Suppressor macrophage treated with lipopolysaccharide for 1 hour (primary cell): ENCODE measurements around the gene DNASE1L2.
"Not testable (repeated sequence)": the region's sequence is repeated elsewhere in the genome, so short reads cannot be mapped to it uniquely, and the experiment has no call there.

Experiments used
- DNase-seq, 3 donors: peaks; one replicate each; pipeline ENCODE4 v3.0.0-alpha.2; 2020 to 2022

The DNASE1L2 gene, protein sequence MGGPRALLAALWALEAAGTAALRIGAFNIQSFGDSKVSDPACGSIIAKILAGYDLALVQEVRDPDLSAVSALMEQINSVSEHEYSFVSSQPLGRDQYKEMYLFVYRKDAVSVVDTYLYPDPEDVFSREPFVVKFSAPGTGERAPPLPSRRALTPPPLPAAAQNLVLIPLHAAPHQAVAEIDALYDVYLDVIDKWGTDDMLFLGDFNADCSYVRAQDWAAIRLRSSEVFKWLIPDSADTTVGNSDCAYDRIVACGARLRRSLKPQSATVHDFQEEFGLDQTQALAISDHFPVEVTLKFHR

DNA sequence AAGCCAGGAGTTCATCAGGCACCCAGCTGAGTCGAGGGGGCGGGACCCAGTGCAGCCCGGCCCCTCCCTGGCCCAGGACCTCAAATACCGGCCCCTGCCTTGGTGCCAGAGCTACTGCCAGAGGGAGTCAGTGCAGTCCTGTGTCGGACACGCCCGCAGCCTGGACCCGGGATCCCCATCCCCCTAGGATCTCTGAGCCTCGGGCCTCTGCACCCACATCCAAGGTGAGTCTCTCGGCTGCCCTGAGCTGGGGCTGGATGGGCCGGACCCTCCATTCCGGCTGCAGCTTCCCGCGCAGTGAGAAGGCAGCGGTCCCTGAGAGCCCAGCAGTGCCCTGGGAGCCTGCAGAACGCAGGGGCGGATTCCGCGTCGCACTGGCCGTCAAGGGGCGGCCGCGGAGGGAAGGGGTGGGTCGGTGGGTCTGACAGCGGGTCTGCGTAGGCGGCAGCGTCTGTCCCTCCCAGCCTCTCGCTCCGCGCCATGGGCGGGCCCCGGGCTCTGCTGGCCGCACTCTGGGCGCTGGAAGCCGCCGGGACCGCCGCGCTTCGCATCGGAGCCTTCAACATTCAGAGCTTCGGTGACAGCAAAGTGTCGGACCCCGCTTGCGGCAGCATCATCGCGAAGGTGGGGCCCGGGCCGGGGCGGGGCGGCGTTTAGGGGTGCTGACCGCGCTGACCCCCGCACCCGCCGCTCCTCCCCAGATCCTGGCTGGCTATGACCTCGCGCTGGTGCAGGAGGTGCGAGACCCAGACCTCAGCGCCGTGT is at the start of gene DNASE1L2:
TSS of gene DNASE1L2 (plus strand) at position 108 of the 765 bp plus-strand sequence. CDS start at position 481, 373 bp downstream.
- DNase-seq, result peak in 1 of 3 donors; percentile 31

DNA sequence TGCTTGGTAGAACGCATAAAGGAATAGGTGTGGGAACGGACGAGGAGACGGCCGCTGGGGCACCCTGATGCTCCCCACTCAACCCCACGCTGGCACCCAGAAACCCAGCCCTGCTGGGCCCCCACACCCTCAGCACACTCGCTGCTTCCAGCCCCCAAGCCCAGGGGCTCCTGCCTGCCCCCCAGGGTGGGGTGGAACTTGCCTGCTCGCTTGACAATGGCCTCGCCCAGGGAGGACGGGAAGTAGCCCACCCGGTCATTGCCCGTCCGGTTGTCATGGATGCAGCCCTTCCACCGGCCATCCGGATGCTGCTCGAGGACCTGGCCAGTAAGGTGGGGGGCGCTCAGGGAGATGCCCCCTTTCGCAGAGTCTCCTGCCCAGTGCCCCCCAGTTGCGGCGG is 49.7 kb upstream of the DNASE1L2 start:
- no peak for DNase-seq

DNA sequence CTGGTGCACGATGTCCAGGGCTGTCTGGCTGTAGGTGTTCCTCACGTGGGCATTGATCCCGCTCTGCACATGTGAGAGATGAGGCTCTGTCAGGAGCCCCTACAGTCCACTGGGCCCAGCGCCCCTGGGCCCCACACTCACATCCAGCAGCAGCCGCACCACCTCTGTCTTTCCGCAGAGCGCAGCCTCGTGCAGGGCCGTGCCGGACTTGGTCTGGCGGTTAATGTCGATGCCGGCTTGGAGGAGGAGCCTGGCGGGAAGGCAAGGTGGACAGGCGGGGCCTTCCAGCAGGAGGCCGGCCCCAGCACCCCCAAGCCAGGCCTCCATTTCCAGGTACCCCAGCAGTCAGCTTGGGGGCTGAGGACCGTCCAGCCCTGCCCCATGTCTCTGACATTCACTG is 49.0 kb upstream of the DNASE1L2 start:
- no peak for DNase-seq

DNA sequence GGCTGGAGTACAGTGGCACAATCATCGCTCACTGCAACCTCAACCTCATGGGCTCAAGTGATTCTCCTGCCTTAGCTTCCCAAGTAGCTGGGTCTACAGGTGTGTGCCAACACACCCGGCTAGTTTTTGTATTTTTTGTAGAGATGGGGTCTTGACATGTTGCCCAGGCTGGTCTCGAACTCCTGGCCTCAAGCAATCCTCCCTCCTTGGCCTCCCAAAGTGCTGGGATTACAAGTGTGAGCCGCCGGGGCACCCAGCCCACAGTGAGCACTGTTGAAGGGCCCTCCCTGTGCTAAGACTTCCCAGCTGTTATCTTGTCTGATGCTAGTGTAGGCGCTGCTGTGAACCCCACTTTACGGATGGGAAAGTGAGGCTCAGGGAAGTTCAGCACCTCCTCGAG is 47.8 kb upstream of the DNASE1L2 start:
- DNase-seq, result no peak

DNA sequence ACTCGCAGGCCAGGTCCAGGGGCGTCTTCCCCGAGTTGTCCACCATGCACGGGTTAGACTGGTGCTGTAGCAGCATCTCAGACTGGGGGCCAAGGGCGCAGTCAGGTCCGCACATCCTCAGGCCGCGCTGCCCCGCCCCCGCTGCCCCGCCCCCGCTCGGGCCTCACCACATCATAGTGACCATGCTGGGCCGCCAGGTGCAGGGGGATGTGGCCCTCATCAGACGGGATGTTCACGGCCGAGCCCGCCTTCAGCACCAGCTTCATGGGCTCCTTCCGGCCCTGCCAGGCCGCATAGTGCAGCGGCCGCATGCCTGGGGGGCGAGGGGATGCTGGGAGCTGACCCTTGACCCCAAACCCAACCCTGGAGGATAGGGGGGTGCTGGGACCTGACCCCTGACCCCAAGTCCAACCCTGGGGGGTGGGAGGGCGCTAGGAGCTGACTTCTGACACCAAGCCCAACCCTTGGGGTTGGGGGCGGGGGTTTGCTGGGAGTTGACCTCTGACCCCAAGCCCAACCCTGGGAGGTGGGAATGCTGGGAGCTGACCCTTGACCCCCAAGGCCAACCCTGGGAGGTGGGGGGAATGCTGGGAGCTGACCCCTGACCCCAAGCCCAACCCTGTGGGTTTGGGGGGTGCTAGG is 46.9 kb upstream of the DNASE1L2 start:
- no peak for DNase-seq

DNA sequence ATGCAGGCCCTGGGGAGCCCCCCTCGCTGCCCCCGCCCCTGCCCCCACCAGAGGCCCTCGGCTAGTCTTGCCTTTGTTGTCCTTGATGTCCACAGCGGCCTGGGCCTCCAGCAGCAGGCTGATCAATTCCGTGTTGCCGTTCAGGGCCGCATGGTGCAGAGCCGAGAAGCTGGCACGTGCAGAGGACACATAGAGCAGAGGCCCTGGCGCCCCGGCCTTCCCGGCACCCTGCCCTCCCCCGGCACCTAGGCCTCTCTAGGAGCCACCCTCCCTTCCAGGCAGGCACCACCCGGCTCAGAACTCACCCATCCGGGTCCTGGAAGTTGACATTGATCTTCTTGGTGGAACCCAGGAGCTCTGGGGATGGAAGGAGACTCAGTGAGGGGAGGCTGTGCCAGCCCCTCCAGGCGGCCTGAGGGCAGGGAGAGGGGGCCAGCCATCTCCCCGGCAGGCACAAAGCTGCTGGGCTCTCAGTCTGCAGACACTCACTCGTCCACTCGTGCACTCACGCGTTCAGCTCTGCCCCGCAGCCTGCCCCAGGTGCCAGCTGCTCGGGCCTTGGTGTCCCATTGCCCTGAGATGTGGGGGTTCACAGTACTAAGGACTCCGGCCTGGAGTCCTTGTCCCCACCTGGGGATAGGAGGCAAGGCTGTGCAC is 46.1 kb upstream of the DNASE1L2 start:
- no peak for DNase-seq

DNA sequence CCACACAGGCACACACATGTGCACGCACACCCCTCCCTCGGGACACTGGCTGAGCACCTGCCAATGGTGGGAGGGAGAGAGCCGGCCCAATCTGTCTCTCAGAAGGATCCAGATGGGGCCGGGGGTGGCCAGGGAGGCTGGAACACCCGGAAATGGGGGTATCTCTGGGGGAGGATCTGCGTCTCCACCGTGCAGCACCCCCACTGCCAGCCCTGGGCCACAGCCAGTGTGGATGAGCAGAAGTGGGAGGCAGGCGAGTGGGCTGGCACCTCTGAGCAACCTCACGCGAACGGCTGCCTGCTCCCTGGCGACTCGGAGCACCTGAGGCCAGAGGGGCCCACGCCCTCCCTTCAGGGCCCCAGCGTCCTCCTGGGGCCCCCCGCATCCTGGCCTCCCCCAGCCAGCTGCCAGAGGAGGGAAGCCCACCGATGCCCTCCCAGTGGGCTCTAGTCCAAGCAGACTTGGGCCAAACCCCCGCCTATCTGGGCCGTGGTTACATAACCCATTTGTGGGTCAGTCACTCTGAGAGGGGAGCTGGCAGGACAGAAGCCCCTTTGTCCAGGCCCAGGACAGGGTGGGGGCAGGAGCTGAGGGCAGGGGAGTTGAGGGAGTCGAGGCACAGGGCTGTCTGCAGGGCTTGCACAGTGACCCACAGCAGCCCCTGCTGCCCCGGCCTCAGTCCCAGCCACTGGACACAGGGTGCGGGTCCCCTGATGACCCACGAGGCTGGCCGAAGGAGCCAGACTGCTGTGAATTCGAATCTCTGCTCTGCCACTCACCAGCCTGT is 45.4 kb upstream of the DNASE1L2 start:
- DNase-seq, result no peak

DNA sequence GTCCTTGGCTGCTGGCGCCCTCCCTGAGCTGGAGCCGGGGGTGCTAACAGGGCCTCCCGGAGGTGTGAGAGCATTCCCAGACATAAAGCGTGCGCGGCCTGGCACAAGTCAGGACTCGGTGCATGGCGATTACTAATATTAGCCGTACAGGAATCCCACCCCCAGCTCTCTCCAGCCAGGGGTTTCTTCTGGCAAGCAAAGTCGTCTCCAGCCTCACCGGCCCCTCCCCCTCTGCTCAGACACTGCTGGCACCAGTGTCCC is 44.9 kb upstream of the DNASE1L2 start:
- DNase-seq, result no peak

DNA sequence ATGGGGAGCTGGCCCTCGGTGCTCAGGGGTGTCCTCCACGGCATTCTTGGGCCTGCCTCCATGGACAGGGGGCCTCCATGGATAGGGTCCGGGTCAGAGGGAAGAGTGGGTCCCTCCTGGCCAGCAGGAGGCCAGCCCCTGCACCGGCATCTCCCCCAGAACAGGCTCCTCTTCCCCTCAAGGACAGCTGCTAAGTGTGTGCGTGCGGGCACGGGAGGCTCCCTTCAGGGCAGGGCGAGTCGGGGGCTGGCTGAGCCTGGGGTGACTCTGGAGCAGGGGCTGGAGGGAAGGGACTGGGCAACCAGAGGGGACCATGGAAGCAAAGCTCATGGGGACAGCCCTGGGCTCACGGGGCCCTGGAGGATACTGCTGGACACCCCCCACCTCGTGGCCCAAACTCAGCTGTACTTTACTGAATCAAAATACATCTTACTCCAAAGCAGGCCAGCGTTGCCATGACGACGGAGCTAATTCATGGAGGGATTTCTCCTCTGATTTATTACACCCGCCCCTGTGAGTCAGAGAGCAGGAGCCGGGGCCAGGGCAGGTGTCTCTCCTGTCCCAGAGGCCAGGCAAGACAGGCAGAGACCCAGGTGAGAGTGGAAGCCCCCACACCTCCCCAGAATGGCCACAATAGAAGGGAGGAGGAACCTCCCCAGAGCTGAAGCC is 41.9 kb upstream of the DNASE1L2 start:
- peak in 1 of 3 donors; percentile 18 for DNase-seq

DNA sequence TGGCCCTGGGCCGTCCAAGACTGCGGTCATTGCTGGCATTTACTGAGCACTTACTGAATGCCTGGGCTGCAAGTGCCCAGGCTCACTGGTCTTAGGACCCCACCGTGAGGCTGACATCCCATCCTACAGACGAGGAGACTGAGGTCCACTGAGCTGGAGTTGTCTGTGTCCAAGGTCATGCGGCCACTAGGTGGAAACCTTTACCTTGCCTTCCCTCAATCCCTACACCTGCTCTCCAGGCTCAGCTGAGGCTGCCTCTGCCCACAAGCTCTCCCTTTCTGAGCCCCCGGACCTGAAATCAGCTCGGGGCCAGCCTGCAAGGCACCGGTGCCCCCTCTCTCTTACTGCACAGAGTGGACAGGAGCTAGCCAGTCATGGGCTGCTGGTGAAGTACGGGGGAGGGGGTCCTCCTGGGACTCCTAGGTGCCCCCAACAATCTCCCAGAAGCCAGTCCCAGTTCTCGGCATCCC is 41.4 kb upstream of the DNASE1L2 start:
- DNase-seq, result peak; percentile 30 to 49 (median 39)

DNA sequence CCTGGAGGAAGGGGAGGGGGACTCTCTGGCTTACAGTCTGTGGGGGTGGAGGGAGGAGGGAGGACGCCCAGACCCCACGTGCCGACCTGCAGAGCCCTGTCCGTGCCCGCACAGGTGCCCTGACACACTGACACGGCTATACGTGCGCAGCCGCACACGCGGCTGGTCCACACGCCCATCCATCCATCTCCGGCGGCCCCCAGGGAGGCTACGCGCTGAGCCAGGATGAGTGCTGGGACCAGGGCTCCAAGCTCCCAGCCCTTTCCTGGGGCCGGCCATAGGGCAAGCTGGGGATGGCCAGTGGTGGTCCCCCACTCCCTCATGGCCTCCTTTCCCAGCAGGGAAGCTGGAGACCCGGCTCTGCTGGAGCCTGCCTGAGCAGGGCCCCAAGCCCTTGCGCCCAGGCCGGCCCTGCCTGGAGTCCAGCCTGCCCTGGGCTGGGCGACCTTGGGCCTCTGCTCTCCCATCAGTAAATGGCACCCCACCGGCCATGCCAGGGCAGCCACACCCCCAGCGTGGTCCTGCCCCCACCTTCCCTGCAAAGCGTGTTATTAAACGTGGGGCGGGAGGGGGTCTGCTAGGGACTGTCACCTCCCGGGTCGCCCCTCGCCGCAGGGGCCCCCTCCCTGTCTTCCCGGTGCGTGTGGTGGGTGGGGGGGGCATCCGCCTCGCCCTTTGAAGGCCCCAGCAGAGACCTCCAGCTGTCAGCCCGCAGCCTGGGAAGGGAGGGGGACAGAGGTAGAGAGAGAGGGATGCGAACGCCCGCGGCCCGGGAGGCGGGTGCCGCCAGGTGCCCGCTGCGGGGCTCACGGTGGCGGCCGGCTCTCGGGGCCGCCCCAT is 40.7 kb upstream of the DNASE1L2 start:
- DNase-seq, result no peak

DNA sequence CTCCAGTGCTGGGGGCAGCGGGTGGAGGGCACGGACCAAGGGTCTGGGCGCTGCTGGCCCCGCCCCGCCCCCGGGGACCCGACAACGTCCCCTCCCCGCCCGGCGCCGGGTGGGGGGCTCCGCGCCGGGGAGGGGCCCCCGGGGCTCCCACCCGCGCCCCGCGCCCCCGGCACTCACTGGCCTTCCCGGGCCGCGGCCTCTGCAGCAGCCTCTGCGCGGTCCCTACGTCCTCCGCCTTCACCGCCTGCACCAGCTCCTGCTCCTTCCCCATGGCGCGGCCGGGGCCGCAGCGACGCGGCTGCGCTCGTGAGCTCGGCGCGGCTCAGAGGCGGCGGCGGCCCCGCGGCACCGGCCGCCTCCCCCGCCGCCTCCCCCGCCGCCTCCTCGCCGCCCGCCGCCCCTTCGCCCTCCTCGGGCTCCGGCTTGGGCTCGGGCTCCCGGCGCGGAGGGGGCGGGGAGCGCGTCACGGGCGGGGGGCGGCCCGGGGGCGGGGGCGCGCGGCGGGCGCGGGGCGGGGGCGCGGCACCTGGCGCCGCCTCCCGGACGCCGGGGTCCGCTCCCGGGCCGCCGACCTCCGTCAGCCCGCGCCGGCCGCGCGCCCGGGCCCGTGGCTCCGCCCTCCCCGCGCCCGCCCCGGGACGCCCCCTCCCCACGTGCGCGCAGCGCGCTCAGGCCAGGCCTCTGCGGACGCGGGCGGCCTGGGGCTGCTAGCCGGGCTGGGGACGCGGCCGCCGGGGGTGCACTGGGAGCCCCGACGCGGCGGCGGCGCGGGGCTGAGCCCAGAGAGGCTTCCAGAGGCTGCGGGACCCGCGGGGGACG is 39.9 kb upstream of the DNASE1L2 start, which contains the start of gene CASKIN1:
TSS of gene CASKIN1 (minus strand) at position 444 of the 819 bp plus-strand sequence. CDS start at position 271, 173 bp downstream.
- DNase-seq, result peak; percentile 51 to 79 (median 58)

DNA sequence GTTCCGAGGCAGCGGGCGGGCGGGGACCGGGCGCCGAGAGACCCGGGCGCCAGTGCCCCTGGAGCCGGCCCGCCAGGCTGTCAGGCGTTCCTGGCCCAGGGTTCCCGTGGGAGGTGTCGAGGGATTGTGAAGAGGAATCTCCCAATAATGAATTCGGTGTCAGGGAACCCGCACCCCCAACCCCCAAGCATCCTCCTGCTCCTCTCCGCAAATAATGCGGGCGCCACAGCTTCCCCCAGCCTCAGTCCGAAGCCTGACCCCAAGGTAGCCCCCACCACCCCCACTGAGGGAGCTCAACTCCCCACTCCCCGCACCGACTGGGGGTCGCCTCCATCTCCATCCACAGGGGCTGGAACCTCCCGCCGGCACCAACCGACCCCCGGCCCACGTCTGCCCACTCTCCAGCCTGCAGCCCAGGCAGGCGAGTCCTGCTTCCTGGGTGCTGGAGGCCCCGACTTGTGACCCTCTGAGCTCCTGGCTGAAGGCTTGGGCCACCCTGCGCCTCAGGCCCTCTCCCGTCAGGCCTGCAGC is 39.2 kb upstream of the DNASE1L2 start:
- DNase-seq, result no peak

DNA sequence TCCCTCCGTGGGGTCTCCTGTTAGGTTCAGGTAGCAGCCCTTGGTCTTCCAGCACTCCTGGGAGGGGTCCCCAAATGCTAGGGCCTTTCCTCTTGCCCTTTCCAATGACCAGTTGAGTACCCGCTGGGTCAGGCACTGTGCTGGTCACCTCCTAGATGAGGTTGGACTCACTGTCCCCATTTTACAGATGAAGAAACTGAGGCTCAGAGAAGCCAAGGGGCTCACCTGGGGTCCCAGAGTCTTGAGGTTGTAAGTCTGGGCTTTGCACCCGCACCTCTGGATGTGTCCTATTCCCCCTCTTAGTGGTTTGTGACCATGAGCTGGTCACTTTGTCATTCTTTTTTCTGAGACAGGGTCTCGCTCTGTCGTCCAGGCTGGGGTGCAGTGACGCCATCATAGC is 38.5 kb upstream of the DNASE1L2 start:
- no peak for DNase-seq

DNA sequence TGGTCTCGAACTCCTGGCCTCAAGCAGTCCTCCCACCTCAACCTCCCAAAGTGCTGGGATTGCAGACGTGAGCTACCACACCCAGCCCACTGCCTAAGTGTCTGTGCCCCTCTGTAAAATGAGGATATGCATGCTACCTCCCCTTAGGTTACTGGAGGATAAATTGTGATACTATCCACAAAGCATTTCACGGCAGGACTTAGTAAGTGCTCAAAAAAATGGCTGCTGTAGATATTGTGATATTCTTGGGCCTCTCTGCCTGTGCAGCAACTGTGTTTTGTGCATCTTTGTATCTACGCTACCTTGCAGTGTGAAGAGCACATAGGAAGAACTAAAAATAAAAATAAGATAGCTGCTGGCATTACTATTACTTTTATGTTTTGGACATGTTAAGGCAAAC is 38.0 kb upstream of the DNASE1L2 start:
- DNase-seq, result no peak

DNA sequence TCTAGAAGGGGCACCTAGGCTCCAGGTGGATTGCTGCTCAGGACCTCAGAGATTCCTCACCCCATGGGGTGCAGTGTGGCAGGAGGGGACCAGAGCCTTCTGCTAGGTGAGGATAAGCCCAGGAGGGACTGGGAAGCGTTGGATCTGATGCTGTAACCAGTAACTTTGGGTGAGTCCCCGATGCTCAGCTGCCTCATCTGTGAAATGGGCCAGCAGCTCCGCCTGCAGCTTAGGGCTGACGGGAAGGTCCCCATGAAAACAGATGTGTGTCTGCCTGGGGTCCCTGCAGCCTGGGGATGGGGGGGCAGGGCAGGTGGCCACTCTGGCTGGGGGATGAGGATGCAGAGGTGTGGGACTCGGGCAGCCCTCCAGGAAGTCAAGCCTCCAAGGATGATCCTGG is 37.1 kb upstream of the DNASE1L2 start:
- no peak for DNase-seq

DNA sequence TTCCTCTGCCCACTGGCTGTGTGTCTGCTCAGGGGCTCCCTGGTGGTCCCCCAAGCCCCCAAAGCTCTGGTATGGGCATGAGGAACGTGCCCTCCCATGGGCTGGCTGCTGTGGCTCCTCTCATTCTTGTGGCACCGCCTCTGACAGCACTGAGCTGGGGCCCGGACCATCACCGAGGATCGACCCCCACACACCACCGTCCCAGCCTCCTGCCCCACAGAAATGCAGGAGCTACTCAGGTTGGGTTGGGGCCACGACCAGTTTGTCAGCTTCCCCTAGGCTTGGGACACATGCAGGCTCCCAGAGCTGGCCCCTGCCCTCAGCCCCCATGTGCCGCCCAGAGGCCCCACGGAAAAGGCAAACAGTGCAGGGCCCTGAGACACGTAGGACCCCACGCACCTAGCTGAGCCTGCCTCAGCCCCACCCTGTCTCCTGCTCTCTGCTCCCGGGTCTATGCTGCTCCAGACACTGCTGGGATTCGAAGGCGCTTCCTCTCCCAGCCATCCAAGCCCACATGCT is 36.6 kb upstream of the DNASE1L2 start:
- no peak for DNase-seq

DNA sequence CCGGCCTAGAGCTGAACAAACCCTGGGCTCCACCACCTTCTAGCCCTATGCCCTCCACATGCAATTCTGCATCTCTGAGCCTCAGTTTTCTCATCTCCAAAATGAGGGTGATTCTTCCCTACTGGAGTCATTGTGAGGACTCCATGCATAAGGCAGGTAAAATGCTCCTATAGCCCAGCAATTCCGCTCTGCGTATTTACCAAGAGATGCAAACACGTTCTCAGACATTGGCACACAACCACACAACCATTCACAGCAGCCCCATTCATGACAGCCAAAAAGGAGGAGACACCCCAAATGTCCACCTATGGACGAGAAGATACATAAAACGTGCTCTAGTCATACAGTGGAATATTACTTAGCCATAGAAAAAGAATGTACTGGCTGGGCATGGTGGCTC is 35.9 kb upstream of the DNASE1L2 start:
- no peak for DNase-seq

DNA sequence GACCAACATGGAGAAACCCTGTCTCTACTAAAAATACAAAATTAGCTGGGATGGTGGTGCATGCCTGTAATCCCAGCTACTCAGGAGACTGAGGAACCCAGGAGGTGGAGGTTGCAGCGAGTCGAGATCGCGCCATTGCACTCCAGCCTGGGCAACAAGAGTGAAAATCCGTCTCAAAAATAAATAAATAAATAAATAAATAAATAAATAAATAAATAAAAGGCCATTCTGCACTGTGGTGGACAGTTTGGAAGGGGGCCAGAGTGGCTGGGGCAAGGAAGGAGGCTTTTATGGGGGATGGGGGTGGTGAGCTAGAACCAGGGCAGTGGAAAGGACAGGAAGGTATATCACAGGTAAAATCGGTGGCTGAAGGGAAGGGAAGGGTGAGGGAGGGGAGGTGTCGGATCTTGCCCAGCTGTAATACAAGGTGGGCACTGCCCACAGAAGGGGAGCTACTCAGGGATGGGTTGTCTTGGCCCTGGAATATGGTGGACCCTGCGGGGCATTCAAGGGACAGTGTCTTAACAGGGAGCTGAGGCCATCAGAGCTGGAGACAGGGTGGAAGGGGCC is 33.0 kb upstream of the DNASE1L2 start:
- not testable (repeated sequence) for DNase-seq
